Measurements from ENCODE around the gene TMC2. TPM values are rescaled to one million over a fixed set of nuclear protein-coding genes. Genes with fewer than 3 reads are reported as not detected.

The TMC2 gene
- total RNA-seq, 2 donors from 2014 or later, result 0.24 TPM; not detected in 1

- no peak overlapping the region for H3K27ac ChIP-seq (ENCODE audit: low read depth, low read length)
- Mint-ChIP-seq H3K27me3 (ENCODE audit: insufficient read depth) (peaks cover 92% of the 10 kb centered on the region), H3K9me3 (no peaks in the 10 kb centered on the region), H3K36me3 (ENCODE audit: low read depth) (no peaks in the 10 kb centered on the region), H3K27ac (no peak overlapping the region), H3K4me3 (no peak overlapping the region), H3K4me1 (peaks cover 2% of the 10 kb centered on the region)
- whole genome bisulfite sequencing, 2 experiments (ENCODE audit: insufficient coverage in 1 of 2, insufficient read length in 1 of 2), result 83 to 86% methylated on average over 5 to 6 of the region's 6 CpGs
- no peak for TF ChIP-seq CTCF (conservative IDR thresholded peaks at IDR 0.05)
- no peaks in the 10 kb centered on the region for H3K9me3 ChIP-seq (ENCODE audit: control insufficient read depth, low read length)
- H3K4me1 ChIP-seq (ENCODE audit: control insufficient read depth, insufficient read depth, low read length), result no peaks in the 10 kb centered on the region
- no peak for DNase-seq
- no peaks in the 10 kb centered on the region for H3K36me3 ChIP-seq (ENCODE audit: control insufficient read depth, insufficient read depth, low read length)
- no peak overlapping the region for H3K4me3 ChIP-seq (ENCODE audit: low read length)
- H3K27me3 ChIP-seq (ENCODE audit: control insufficient read depth, insufficient read depth, low read length, poor library complexity, severe bottlenecking), result peaks cover 57% of the 10 kb centered on the region
- no peak overlapping the region for H3K9ac ChIP-seq (ENCODE audit: extremely low read depth, low read length, poor library complexity, severe bottlenecking)
Observed at GRCh38 chr20:2527762-2528161, 8.6 kb upstream of the TMC2 start.

GRCh38 chr20:2528671-2529271 lies 7.6 kb upstream of the TMC2 start:
- H3K27me3 Mint-ChIP-seq (ENCODE audit: insufficient read depth), result peaks cover 92% of the 10 kb centered on the region
- H3K36me3 Mint-ChIP-seq (ENCODE audit: low read depth), result no peaks in the 10 kb centered on the region
- Histone ChIP-seq H3K4me1 (ENCODE audit: control insufficient read depth, insufficient read depth, low read length) (no peaks in the 10 kb centered on the region), H3K27me3 (ENCODE audit: control insufficient read depth, insufficient read depth, low read length, poor library complexity, severe bottlenecking) (peaks cover 56% of the 10 kb centered on the region), H3K36me3 (ENCODE audit: control insufficient read depth, insufficient read depth, low read length) (no peaks in the 10 kb centered on the region), H3K9me3 (ENCODE audit: control insufficient read depth, low read length) (no peaks in the 10 kb centered on the region), H3K27ac (ENCODE audit: low read depth, low read length) (no peak overlapping the region), H3K4me3 (ENCODE audit: low read length) (no peak overlapping the region), H3K9ac (ENCODE audit: extremely low read depth, low read length, poor library complexity, severe bottlenecking) (no peak overlapping the region)
- H3K4me1 Mint-ChIP-seq, result peaks cover 5% of the 10 kb centered on the region
- H3K27ac Mint-ChIP-seq, result no peak overlapping the region
- TF ChIP-seq CTCF (conservative IDR thresholded peaks at IDR 0.05), result no peak
- no peak overlapping the region for H3K4me3 Mint-ChIP-seq
- 59 to 82% methylated on average over 5 to 10 of the region's 10 CpGs for WGBS, 2 experiments (ENCODE audit: insufficient coverage in 1 of 2, insufficient read length in 1 of 2)
- no peak for DNase-seq
- no peaks in the 10 kb centered on the region for H3K9me3 Mint-ChIP-seq

GRCh38 chr20:2533118-2533517 lies 3.3 kb upstream of the TMC2 start:
- Mint-ChIP-seq H3K4me1 (peaks cover 18% of the 10 kb centered on the region), H3K36me3 (ENCODE audit: low read depth) (no peaks in the 10 kb centered on the region), H3K27me3 (ENCODE audit: insufficient read depth) (peaks cover 85% of the 10 kb centered on the region), H3K4me3 (no peak overlapping the region), H3K9me3 (no peaks in the 10 kb centered on the region), H3K27ac (no peak overlapping the region)
- Histone ChIP-seq H3K27ac (ENCODE audit: low read depth, low read length) (no peak overlapping the region), H3K4me1 (ENCODE audit: control insufficient read depth, insufficient read depth, low read length) (peaks cover 8% of the 10 kb centered on the region), H3K4me3 (ENCODE audit: low read length) (no peak overlapping the region), H3K36me3 (ENCODE audit: control insufficient read depth, insufficient read depth, low read length) (no peaks in the 10 kb centered on the region), H3K27me3 (ENCODE audit: control insufficient read depth, insufficient read depth, low read length, poor library complexity, severe bottlenecking) (peaks cover 27% of the 10 kb centered on the region), H3K9ac (ENCODE audit: extremely low read depth, low read length, poor library complexity, severe bottlenecking) (no peak overlapping the region), H3K9me3 (ENCODE audit: control insufficient read depth, low read length) (no peaks in the 10 kb centered on the region)
- WGBS, 2 experiments (ENCODE audit: insufficient coverage in 1 of 2, insufficient read length in 1 of 2), result 93 to 100% methylated on average over 6 to 8 of the region's 8 CpGs
- DNase-seq, result no peak
- TF ChIP-seq CTCF (conservative IDR thresholded peaks at IDR 0.05), result no peak
